NOMO-1 treated with DMSO at 0.1 percent for 48 hours (cell line): ENCODE data around the gene MYO18A.

Source experiments
- DNase-seq: peaks from one replicate; lab custom pipeline; 2025; ENCODE audit not compliant: unreplicated experiment; lab: John Stamatoyannopoulos, UW

Gene MYO18A

DNA sequence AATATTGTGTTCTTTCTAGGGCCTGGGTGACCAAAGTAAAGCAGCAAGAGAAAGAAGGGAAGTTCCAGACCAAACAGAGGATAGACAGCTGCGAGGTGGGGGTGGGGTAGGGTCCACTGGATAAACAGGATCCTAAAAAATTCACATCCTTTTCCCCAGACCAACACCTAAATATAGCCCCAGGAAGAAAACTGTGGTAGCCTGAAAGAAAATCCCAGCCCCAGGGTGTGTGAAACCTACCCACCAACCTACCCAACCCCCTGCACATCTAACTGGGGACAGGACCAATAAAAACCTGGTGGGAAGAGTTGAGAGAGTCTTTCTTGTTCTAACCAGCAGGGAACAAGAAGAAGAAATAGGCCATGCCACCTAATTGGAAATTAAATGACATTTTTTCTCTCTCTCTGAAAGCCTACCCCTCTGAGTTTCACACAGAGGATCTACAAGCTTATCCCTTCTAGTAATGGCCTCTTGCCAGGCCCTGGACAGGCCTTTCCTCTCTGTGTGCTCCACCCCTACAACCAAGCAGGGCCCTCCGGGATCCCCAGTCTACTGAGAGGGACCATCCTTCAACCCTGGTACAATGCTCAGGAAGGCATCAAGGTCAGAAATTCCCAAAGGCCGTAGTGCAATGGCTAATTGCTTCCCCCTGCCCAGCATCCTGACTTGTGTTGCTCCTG lies 12.0 kb downstream of the MYO18A start:
- no peak for DNase-seq

- DNase-seq = no peak
Measured at GRCh38 chr17:29167393-29168078, 12.7 kb downstream of the MYO18A start.

- no peak for DNase-seq
Measured at GRCh38 chr17:29166507-29166887, 13.7 kb downstream of the MYO18A start.

DNA sequence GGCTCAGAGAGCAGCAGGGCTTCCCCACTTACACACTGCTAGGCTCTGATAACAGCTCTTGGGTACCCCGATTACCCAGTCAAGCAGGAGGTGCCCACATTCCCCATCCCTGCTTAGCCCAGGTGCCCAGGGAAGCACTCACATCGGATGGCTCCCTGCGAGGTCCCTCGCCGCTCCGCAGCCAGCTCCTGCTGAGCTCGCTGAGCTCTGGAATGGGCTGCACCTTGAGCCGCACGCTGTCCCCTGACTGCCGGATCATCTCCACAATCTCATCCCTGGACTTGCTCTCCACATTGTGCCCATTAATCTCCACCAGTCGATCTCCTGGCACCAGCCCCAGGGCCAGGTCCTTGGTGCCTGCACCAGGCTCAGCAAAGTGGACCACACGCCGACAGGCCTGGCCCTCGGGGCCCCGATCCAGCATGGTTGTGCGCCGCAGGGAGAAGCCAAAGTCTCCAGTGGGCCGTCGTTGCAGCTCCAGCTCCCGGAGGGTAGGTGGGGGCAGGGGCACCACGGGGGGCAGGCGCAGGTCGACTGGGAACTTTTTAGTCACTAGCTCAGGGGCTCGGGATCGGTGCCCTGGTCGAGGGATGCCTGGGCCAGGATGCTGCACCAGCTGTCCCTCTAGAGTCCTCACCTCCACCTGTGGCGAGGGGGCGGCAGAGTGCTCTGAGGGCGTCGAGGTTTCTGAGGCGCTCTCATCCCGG lies 14.2 kb downstream of the MYO18A start:
- no peak for DNase-seq

DNA sequence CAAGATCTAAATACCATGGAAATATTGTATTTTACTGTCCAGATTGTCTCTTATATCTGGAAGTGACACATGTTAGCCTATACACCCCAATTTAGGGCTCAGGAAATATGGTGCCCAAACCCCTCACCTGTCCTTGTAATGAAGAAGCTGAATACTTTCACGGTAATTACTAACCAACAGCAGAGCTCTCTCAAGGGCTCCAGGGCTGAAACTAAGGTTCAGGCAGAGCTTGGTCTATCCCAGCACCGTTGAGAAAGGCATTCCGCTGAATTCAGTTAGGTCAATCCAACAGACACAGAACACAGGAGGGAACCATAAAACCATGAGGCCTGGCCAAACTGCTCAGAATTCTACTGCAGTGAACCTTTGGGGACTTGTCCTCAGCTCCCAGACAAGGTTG lies 14.9 kb downstream of the MYO18A start:
- no peak for DNase-seq

- DNase-seq = no peak
Measured at GRCh38 chr17:29163563-29163962, 16.6 kb downstream of the MYO18A start.

DNA sequence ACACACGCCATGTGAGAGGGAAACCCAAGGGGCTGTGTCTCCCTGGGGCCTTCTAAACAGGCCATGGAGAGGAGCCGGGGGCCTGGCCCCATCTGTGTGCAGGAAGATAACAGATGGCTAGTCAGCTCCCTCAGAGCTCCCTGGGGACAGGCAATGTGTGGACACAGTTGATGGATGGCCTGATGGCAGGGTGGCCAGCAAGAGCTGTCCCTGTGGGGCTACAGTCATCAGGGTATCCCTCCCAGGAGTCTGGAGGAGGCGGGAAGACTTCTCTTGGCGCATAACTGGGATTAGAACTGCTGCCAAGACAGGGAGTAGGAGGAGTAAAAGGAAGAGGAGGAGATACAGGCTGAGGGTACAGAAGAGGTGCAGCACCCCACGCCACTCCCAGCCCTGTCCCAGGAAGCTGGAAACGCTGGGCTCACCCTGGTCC lies 17.3 kb downstream of the MYO18A start:
- no peak for DNase-seq

GRCh38 chr17:29162082-29162908 lies 17.9 kb downstream of the MYO18A start:
- no peak for DNase-seq

- DNase-seq = no peak
Measured at GRCh38 chr17:29160253-29160652, 19.9 kb downstream of the MYO18A start.

DNA sequence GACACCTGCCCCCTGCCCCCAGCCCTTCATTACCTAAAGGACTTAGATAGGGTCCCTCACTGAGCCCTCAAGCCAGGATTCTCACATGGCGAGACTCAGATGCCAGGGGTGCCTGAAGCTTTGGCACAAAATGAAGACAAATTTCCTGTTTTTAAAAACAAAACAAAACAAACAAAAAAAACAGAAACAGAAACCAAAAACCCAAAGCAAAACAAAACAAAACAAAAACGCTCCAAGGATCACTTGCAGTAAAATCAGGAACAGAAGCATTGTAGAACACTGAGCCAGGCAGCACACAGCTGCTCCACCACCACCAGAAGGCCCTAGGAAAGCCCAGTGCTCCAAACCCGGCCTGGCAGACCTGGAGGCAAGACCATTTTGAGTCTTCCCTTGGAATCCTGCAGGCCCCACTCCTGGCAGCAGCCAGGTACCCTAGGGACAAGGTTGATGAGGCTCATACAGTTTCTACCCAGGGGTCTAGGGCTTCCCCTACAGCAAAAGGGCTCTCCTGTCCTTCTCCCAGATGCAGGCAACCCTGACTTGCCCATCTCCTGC lies 20.8 kb downstream of the MYO18A start:
- DNase-seq = no peak

- DNase-seq = no peak
Measured at GRCh38 chr17:29158488-29159275, 21.5 kb downstream of the MYO18A start.

DNA sequence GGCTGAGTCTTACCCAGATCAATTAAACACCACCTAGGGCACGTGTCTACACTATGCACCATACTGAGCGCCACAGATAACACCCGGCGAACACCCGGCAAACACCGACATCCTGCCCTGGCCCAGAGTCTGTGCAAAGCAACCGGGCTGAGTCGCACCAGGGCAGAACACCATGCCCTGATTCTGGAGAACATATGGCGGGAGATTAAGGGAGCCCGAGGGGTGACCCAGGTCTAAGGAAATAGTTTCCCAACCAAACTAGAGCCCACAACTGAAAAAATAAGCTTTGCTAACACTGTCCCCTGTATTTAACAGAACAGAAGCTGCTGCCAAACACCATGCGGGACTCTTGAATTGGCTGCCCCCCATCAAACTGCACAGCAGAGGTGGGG lies 22.1 kb downstream of the MYO18A start:
- no peak for DNase-seq

GRCh38 chr17:29157310-29157709 lies 22.9 kb downstream of the MYO18A start:
- DNase-seq = no peak

DNA sequence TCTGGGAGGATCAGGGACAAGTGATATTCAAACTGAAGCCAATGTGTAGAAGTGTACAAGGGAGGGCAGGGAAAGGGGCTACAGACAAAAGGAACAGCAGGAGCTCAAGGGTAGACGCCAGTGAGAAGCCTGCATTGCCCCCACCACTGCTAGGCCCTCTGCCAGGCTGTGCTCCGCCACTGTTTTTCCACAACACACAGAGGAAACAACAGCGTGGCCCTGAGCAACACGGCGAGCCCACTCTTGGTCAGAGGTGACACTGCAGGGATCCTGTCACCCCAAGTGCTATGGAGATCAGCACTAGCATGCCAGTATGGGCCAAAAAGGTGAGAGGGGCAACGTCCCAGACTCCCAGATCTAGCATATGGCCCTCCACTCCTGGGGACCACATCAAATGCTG lies 23.4 kb downstream of the MYO18A start:
- no peak for DNase-seq

DNA sequence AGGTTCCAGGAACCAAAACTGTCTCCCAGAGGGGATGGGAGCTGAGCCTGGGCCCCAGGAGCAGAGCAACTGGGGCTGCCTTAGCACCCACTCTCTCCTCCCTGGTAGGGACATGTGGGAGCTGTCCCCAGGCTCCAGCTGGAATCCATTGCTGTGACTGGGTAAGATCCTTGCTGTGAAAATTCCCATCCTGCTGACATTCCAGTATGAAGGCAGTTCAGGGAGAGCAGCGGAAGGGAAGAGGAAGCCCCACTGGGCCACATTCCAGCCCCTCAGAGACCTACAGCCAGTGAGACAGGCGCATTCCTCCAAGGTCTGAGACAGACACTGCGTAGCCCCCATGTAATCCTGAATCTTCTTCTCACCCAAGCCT lies 24.2 kb downstream of the MYO18A start:
- no peak for DNase-seq

- DNase-seq = peak; percentile 76
Measured at GRCh38 chr17:29155227-29155965, 24.8 kb downstream of the MYO18A start.

DNA sequence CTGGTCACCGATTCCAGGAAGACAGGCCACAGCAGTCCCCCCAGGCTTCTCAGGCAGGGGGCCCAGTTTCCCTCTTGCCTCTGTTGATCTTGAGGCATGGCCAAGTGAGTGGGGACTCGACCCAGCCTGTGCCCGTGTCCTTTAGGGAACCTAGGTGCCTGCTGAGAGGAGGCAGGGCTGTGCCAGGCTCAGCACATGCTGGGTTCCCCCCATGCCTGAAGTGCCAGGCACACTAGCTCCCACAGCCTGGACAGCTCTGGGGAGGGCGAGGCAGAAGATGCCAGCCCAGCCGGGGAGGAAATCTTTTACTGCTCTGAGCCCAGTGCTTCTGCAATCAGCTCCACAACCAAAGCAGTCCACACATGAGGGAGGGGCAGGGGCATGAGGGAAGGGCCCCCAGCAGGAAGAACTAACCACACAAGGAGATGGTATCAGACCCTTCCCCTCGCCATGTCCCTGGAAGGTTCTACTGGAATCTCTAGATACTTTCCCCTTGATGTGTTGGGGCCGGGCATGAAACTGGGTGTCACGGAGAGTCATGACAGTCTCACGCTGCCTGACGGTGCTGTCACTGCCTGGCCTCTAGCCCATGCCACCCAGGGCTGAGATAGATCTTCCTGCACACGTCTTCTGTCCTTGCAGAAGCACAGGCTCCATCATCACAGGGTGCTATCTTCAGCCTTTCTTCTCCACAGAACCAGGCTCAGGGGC lies 25.5 kb downstream of the MYO18A start:
- no peak for DNase-seq

- no peak for DNase-seq
Measured at GRCh38 chr17:29151567-29151966, 28.6 kb downstream of the MYO18A start.

- DNase-seq = peak; percentile 50
Measured at GRCh38 chr17:29150161-29150560, 30.0 kb downstream of the MYO18A start.
